ENCODE measurements around the gene ZSWIM2. TPM values are rescaled to one million over a fixed set of nuclear protein-coding genes. Genes with fewer than 3 reads are reported as not detected.

The ZSWIM2 gene
- polyA plus RNA-seq, 1 of the 3 experiments (the other 2 are of a cell fraction), result 0.05 TPM

- H3K9me2 ChIP-seq, result no peaks in the 10 kb centered on the region
- CTCF ChIA-PET, result no interaction called here
- DNase-seq, result no peak
- POLR2A ChIA-PET, result no interaction called here
- no peak overlapping the region for H3K4me3 ChIP-seq (ENCODE audit: low read depth in 2 of 2, low read length in 1 of 2)
- H3K9me3 ChIP-seq, result no peaks in the 10 kb centered on the region
- 95% methylated on average over 1 of the region's 1 CpG for WGBS (ENCODE audit: low lambda C conversion rate)
- no peaks in the 10 kb centered on the region for H3K79me2 ChIP-seq (ENCODE audit: insufficient read depth)
- no peak for TF ChIP-seq USF2 (IDR thresholded peaks at IDR 0.05; ENCODE audit: borderline replicate concordance, low read depth, low read length)
- TF ChIP-seq FOXJ3 (CRISPR knock-in tag; IDR thresholded peaks at IDR 0.05), result no peak
- TF ChIP-seq, protein P1, sequence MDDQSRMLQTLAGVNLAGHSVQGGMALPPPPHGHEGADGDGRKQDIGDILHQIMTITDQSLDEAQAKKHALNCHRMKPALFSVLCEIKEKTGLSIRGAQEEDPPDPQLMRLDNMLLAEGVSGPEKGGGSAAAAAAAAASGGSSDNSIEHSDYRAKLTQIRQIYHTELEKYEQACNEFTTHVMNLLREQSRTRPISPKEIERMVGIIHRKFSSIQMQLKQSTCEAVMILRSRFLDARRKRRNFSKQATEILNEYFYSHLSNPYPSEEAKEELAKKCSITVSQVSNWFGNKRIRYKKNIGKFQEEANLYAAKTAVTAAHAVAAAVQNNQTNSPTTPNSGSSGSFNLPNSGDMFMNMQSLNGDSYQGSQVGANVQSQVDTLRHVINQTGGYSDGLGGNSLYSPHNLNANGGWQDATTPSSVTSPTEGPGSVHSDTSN (IDR thresholded peaks at IDR 0.05), result peak; percentile 51; the same call in 1 of the 2 replicates
- TF ChIP-seq SMC3 (IDR thresholded peaks at IDR 0.05; ENCODE audit: low read depth, low read length), result no peak
- TF ChIP-seq NFIC (IDR thresholded peaks at IDR 0.05; ENCODE audit: borderline replicate concordance), result peak; percentile 25; the same call in 1 of the 2 replicates
- no peak for TF ChIP-seq CTCF (IDR thresholded peaks at IDR 0.05)
- no peak for TF ChIP-seq MEF2A (IDR thresholded peaks at IDR 0.05; ENCODE audit: borderline replicate concordance, low read depth)
- no peak overlapping the region for H3K9ac ChIP-seq
- H3K4me2 ChIP-seq, result no peak overlapping the region
- peaks cover 4 to 5% of the 10 kb centered on the region in 2 experiments; a peak in 3 of 4 replicates for H3K4me1 ChIP-seq (ENCODE audit: control insufficient read depth in 1 of 2, insufficient read depth in 2 of 2, low read depth in 1 of 2, low read length in 1 of 2)
- no peak overlapping the region for H3K27ac ChIP-seq (ENCODE audit: low read depth in 2 of 2, low read length in 1 of 2)
- H3K36me3 ChIP-seq (replicated peaks in 1 of 2; ENCODE audit: control insufficient read depth in 1 of 2, insufficient read depth in 2 of 2, low read length in 1 of 2), result no peaks in the 10 kb centered on the region
- no peaks in the 10 kb centered on the region for H3F3A ChIP-seq (replicated peaks; ENCODE audit: insufficient read depth)
- no peaks in the 10 kb centered on the region for H3K27me3 ChIP-seq (ENCODE audit: insufficient read depth)
- H4K20me1 ChIP-seq (ENCODE audit: insufficient read depth), result no peaks in the 10 kb centered on the region
- peak overlapping the region; percentile 18; the same call in 1 of the 2 replicates for H2AFZ ChIP-seq (ENCODE audit: low read depth)
These were observed 42.2 kb upstream of the ZSWIM2 start for GRCh38 chr2:186891185-186891621.

GRCh38 chr2:186889101-186889879, 40.3 kb upstream of the ZSWIM2 start:
- CTCF ChIA-PET, result interaction anchor here (1.4 kb wide), 1 partner anchor 27 kb away, joined by 4 read pairs; no protein-coding TSS in a partner anchor

More at GRCh38 chr2:186889101-186889879, 40.3 kb upstream of the ZSWIM2 start:
- Histone ChIP-seq H3K4me2 (no peak overlapping the region), H4K20me1 (ENCODE audit: insufficient read depth) (no peaks in the 10 kb centered on the region), H3K36me3 (replicated peaks in 1 of 2; ENCODE audit: control insufficient read depth in 1 of 2, insufficient read depth in 2 of 2, low read length in 1 of 2) (no peaks in the 10 kb centered on the region), H3K9me2 (no peaks in the 10 kb centered on the region), H3K27me3 (ENCODE audit: insufficient read depth) (no peaks in the 10 kb centered on the region), H3K27ac (ENCODE audit: low read depth in 2 of 2, low read length in 1 of 2) (no peak overlapping the region), H3K4me1 (ENCODE audit: control insufficient read depth in 1 of 2, insufficient read depth in 2 of 2, low read depth in 1 of 2, low read length in 1 of 2) (peaks cover 10 to 11% of the 10 kb centered on the region in 2 experiments; a peak in 3 of 4 replicates), H3K9me3 (no peaks in the 10 kb centered on the region), H3K9ac (no peak overlapping the region), H2AFZ (ENCODE audit: low read depth) (no peak overlapping the region), H3F3A (replicated peaks; ENCODE audit: insufficient read depth) (no peaks in the 10 kb centered on the region), H3K4me3 (ENCODE audit: low read depth in 2 of 2, low read length in 1 of 2) (no peak overlapping the region), H3K79me2 (ENCODE audit: insufficient read depth) (no peaks in the 10 kb centered on the region)
- no peak for DNase-seq
- POLR2A ChIA-PET, result no interaction called here
- TF ChIP-seq IRF3 (IDR thresholded peaks at IDR 0.05; ENCODE audit: low read depth, low read length), result no peak
- TF ChIP-seq TEAD4 (IDR thresholded peaks at IDR 0.05; ENCODE audit: borderline replicate concordance, insufficient read depth), result no peak
- no peak for TF ChIP-seq MXI1 (IDR thresholded peaks at IDR 0.05; ENCODE audit: low read depth, low read length)
- no peak for TF ChIP-seq YY1 (IDR thresholded peaks at IDR 0.05; ENCODE audit: low read depth)
- WGBS (ENCODE audit: low lambda C conversion rate), result 61% methylated on average over 7 of the region's 7 CpGs

Measured in SK-N-SH (cell line).